Upper lobe of right lung (tissue), 1 donor: ENCODE data around the gene DIRAS2. TPM values are rescaled to one million over a fixed set of nuclear protein-coding genes. Genes with fewer than 3 reads are reported as not detected.

Source experiments
- ATAC-seq: fragments of 200-7000 bp; cut with Tn5 transposase; one replicate; pipeline ENCODE4 v1.9.1; 2020; ENCODE audit warnings: mild to moderate bottlenecking, moderate library complexity
- DNase-seq: peaks from one replicate; pipeline ENCODE4 v3.0.0-alpha.2; 2020
- H3K27ac ChIP-seq: fragments of 200-600 bp; one replicate; pipeline ENCODE4 v1.8.0; 2022
- H3K27me3 ChIP-seq: fragments of 200-600 bp; one replicate; pipeline ENCODE4 v1.8.0; 2022; ENCODE audit warnings: mild to moderate bottlenecking
- H3K36me3 ChIP-seq: fragments of 200-600 bp; one replicate; pipeline ENCODE4 v1.8.0; 2022
- H3K4me1 ChIP-seq: fragments of 200-600 bp; one replicate; pipeline ENCODE4 v1.8.0; 2022
- H3K4me3 ChIP-seq: fragments of 200-600 bp; one replicate; pipeline ENCODE4 v1.8.0; 2022; ENCODE audit warnings: mild to moderate bottlenecking
- H3K9me3 ChIP-seq: fragments of 200-600 bp; one replicate; pipeline ENCODE4 v1.8.0; 2022
- CTCF ChIP-seq: fragments of 200-600 bp; IDR thresholded peaks from one replicate; pipeline ENCODE4 v1.8.0; 2022; ENCODE audit warnings: antibody characterized with exemption
- intact Hi-C: fragments of 100-400 bp; cut with DNase I; formaldehyde crosslinking; loops from one replicate; pipeline ENCODE4 v1.11.0; 2022
- long read RNA-seq: library from polyadenylated mRNA; unstranded; transcript quantifications from one replicate; pipeline ENCODE4 v2.0.0, GENCODE V29; 2021
- total RNA-seq: library from RNA; stranded (reverse); fragmentation: NEBNext Ultra II Directional; extraction: Animal tissue kit (Norgen Biotek cat#: 25700); gene quantifications from one replicate; pipeline ENCODE4 v1.2.1, GENCODE V29; 2021
- donor health status: DM: no; HTN: yes; CAD: no; lungs with severe emphysema.

The DIRAS2 gene, protein sequence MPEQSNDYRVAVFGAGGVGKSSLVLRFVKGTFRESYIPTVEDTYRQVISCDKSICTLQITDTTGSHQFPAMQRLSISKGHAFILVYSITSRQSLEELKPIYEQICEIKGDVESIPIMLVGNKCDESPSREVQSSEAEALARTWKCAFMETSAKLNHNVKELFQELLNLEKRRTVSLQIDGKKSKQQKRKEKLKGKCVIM
- not detected for total RNA-seq
- long read RNA-seq = 0 reads

- Histone ChIP-seq H3K4me3 (peak within 1 kb of the TSS; percentile 40), H3K9me3 (no peaks in the 10 kb centered on the region), H3K4me1 (no peaks in the 10 kb centered on the region), H3K27me3 (peaks cover 31% of the 10 kb centered on the region), H3K27ac (no peak within 1 kb of the TSS), H3K36me3 (no peaks in the 10 kb centered on the region)
- peak; percentile 40 for TF ChIP-seq CTCF
- intact Hi-C loops = no loop called here
- ATAC-seq = peak; percentile 95
- peak; percentile 84 for DNase-seq
Observed at GRCh38 chr9:90642570-90643539, at the start of gene DIRAS2. Gene DIRAS2 (minus strand): TSS chr9:90642824. CDS start chr9:90613827, 28,997 bp downstream.

GRCh38 chr9:90684736-90685135, 42.1 kb upstream of the DIRAS2 start:
- DNase-seq (no peak), ATAC-seq (no peak)
- Histone ChIP-seq H3K9me3 (no peaks in the 10 kb centered on the region), H3K27me3 (no peaks in the 10 kb centered on the region), H3K4me1 (no peaks in the 10 kb centered on the region), H3K4me3 (no peak overlapping the region), H3K27ac (no peak overlapping the region), H3K36me3 (no peaks in the 10 kb centered on the region)
- TF ChIP-seq CTCF = no peak
- intact Hi-C loops = no loop called here

DNA sequence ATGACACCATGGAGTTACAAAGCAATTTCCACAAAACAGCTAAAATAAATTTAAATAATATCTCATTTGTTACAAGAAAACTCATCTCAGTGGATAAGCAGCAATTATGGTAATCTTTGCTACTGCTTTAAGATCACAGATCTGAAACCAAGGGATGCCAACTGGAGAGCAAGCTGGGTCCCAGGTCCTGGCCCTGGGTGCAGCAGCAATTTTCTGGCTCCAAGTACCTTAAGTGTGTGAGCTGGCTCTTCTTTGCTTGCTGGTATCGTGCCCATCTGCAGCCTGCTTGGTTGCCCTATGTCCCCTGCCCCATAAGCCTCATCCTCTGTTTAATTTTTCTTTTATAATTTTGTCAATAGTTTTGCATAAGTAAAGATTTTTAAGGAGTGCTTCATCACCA, 41.5 kb upstream of the DIRAS2 start:
- no peak overlapping the region for H3K27ac ChIP-seq
- DNase-seq (no peak), ATAC-seq (no peak)
- no peaks in the 10 kb centered on the region for H3K36me3 ChIP-seq
- no peak overlapping the region for H3K4me3 ChIP-seq
- no peaks in the 10 kb centered on the region for H3K9me3 ChIP-seq
- H3K4me1 ChIP-seq = no peaks in the 10 kb centered on the region
- no peak for TF ChIP-seq CTCF
- intact Hi-C loops = no loop called here
- no peaks in the 10 kb centered on the region for H3K27me3 ChIP-seq

DNA sequence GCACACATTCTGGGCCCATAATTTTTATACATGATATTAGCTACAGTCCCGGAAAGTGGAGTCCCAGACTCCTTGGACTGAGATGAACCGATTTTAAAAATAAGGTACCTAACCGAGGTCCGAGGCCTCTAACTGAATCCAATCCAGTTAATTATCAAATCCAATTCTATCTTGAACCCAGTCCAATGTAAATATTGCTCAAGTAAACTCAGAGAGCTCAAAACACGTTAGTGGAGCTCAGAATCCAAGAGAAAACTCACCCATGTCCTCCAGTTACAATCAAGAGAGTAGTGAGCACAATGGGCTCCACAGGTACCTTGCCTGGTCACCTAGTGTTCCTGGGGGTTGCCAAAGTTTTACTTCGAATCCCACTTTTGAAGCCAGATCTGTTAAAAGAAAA, 37.9 kb upstream of the DIRAS2 start:
- Histone ChIP-seq H3K27me3 (no peaks in the 10 kb centered on the region), H3K4me1 (no peaks in the 10 kb centered on the region), H3K36me3 (no peaks in the 10 kb centered on the region), H3K4me3 (no peak overlapping the region), H3K27ac (no peak overlapping the region), H3K9me3 (no peaks in the 10 kb centered on the region)
- no peak for TF ChIP-seq CTCF
- intact Hi-C loops = no loop called here
- DNase-seq (no peak), ATAC-seq (no peak)

DNA sequence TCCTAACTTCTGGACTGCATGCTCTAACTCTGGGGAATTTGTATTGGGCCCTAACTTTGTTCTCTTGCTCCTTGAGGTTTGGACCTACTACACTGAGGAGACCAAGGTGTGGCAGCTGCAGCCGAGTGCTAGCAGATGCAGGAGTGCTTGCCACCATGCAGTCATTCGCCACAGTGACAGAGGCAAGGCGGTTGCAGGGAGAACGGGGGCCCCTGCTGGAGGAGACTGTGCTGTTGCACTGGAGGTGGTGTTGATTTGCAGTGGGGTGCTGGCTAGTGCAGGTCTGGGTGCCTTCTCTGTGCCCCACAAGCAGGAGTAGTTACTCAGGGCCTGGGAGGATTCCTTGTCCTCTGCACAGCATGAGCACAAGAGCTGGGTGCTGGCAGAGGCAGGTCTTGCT, 22.4 kb upstream of the DIRAS2 start:
- no peak overlapping the region for H3K27ac ChIP-seq
- intact Hi-C loops = no loop called here
- no peaks in the 10 kb centered on the region for H3K27me3 ChIP-seq
- no peaks in the 10 kb centered on the region for H3K36me3 ChIP-seq
- ATAC-seq (no peak), DNase-seq (no peak)
- no peaks in the 10 kb centered on the region for H3K9me3 ChIP-seq
- no peaks in the 10 kb centered on the region for H3K4me1 ChIP-seq
- H3K4me3 ChIP-seq = no peak overlapping the region
- no peak for TF ChIP-seq CTCF
